Measurements from ENCODE around the gene ABTB2.

ABTB2 gene

GRCh38 chr11:34161361-34161760 lies 196.4 kb downstream of the ABTB2 start:
- no peak for DNase-seq

GRCh38 chr11:34160791-34161190 lies 197.0 kb downstream of the ABTB2 start:
- no peak for DNase-seq

- DNase-seq, result no peak
These were observed 197.6 kb downstream of the ABTB2 start for GRCh38 chr11:34160049-34160721.

- DNase-seq, result peak; percentile 40
These were observed 199.1 kb downstream of the ABTB2 start for GRCh38 chr11:34158661-34159060.

- DNase-seq, result no peak
These were observed 200.6 kb downstream of the ABTB2 start for GRCh38 chr11:34157163-34157562.

GRCh38 chr11:34155757-34156062 lies 202.1 kb downstream of the ABTB2 start:
- no peak for DNase-seq

GRCh38 chr11:34155057-34155756 lies 202.6 kb downstream of the ABTB2 start:
- DNase-seq, result no peak

- no peak for DNase-seq
These were observed 203.5 kb downstream of the ABTB2 start for GRCh38 chr11:34154059-34154875.

- no peak for DNase-seq
These were observed 205.6 kb downstream of the ABTB2 start for GRCh38 chr11:34151916-34152845.

GRCh38 chr11:34151166-34151565 lies 206.6 kb downstream of the ABTB2 start:
- DNase-seq, result no peak

- no peak for DNase-seq
These were observed 207.2 kb downstream of the ABTB2 start for GRCh38 chr11:34150494-34151151.

- DNase-seq, result no peak
These were observed 208.0 kb downstream of the ABTB2 start for GRCh38 chr11:34149786-34150185.

GRCh38 chr11:34149274-34149673 lies 208.5 kb downstream of the ABTB2 start:
- DNase-seq, result no peak

GRCh38 chr11:34148504-34149165 lies 209.2 kb downstream of the ABTB2 start:
- no peak for DNase-seq

- no peak for DNase-seq
These were observed 210.2 kb downstream of the ABTB2 start for GRCh38 chr11:34147581-34147980.

- DNase-seq, result no peak
These were observed 210.9 kb downstream of the ABTB2 start for GRCh38 chr11:34146866-34147265.

- DNase-seq, result no peak
These were observed 211.4 kb downstream of the ABTB2 start for GRCh38 chr11:34146411-34146810.

- DNase-seq, result no peak
These were observed 211.9 kb downstream of the ABTB2 start for GRCh38 chr11:34145847-34146381.

- no peak for DNase-seq
These were observed 212.7 kb downstream of the ABTB2 start for GRCh38 chr11:34145073-34145472.

- no peak for DNase-seq
These were observed 214.8 kb downstream of the ABTB2 start for GRCh38 chr11:34143048-34143447.

- DNase-seq, result no peak
These were observed 217.7 kb downstream of the ABTB2 start for GRCh38 chr11:34140149-34140548.

Measured in activated CD4-positive, alpha-beta T cell treated with anti-CD3 and anti-CD28 coated beads for 48 hours (primary cell).